HG03175 (cell line): Measurements from ENCODE around the gene RPP30.

Experiments
- ATAC-seq: cut with Tn5 transposase; IDR thresholded peaks from one replicate; pipeline ENCODE4 v1.9.1; 2021; ENCODE audit warnings: mild to moderate bottlenecking, moderate library complexity; ENCODE audit not compliant: unreplicated experiment

RPP30 gene

GRCh38 chr10:90916392-90917237 lies 44.8 kb downstream of the RPP30 start:
- no peak for ATAC-seq

- ATAC-seq = no peak
Observed at GRCh38 chr10:90917238-90917967, 45.6 kb downstream of the RPP30 start.

- no peak for ATAC-seq
Observed at GRCh38 chr10:90917968-90918318, 46.2 kb downstream of the RPP30 start.

GRCh38 chr10:90919683-90920574 lies 48.2 kb downstream of the RPP30 start:
- ATAC-seq = no peak

- ATAC-seq = no peak
Observed at GRCh38 chr10:90920986-90921666, 49.4 kb downstream of the RPP30 start, which contains the start of gene ANKRD1. ANKRD1 (minus strand) TSS chr10:90921087; CDS start chr10:90921027, 60 bp downstream.

- no peak for ATAC-seq
Observed at GRCh38 chr10:90921906-90922305, 50.1 kb downstream of the RPP30 start.

GRCh38 chr10:90923111-90923731 lies 51.4 kb downstream of the RPP30 start:
- ATAC-seq = no peak

GRCh38 chr10:90924552-90924951 lies 52.8 kb downstream of the RPP30 start:
- ATAC-seq = no peak

- no peak for ATAC-seq
Observed at GRCh38 chr10:90925079-90926029, 53.6 kb downstream of the RPP30 start.

GRCh38 chr10:90927293-90927692 lies 55.5 kb downstream of the RPP30 start:
- ATAC-seq = no peak

- ATAC-seq = no peak
Observed at GRCh38 chr10:90929179-90929578, 57.4 kb downstream of the RPP30 start.

- no peak for ATAC-seq
Observed at GRCh38 chr10:90930070-90930837, 58.5 kb downstream of the RPP30 start.

GRCh38 chr10:90930971-90931871 lies 59.4 kb downstream of the RPP30 start:
- no peak for ATAC-seq

GRCh38 chr10:90935581-90936275 lies 64.0 kb downstream of the RPP30 start:
- ATAC-seq = no peak

- no peak for ATAC-seq
Observed at GRCh38 chr10:90936276-90936659, 64.5 kb downstream of the RPP30 start.

GRCh38 chr10:90937645-90938258 lies 66.0 kb downstream of the RPP30 start:
- ATAC-seq = no peak
